ENCODE measurements around the gene CLIC6.

- TF ChIP-seq CTCF (IDR thresholded peaks at IDR 0.05) (no peak), POLR2A (IDR thresholded peaks at IDR 0.05) (no peak)
Observed at GRCh38 chr21:34649400-34649799, 19.4 kb upstream of the CLIC6 start.
